Eye (tissue), 1 donor: ENCODE results near the gene CYP2E1.
"Not testable (repeated sequence)": the region's sequence is repeated elsewhere in the genome, so short reads cannot be mapped to it uniquely, and the experiment has no call there.

Experiments
- DNase-seq: peaks from one replicate; pipeline ENCODE4 v3.0.0-alpha.2; 2015

CYP2E1 gene

GRCh38 chr10:133577037-133577436, 49.9 kb downstream of the CYP2E1 start:
- not testable (repeated sequence) for DNase-seq
